Inferior parietal cortex (tissue), 1 donor: ENCODE data around the gene ST6GALNAC5.

ENCODE experiments used
- DNase-seq: peaks from one replicate; pipeline ENCODE4 v3.0.0-alpha.2; 2016; ENCODE audit errors: extremely low spot score

Gene ST6GALNAC5

GRCh38 chr1:77012066-77012465, 144.8 kb downstream of the ST6GALNAC5 start:
- DNase-seq = no peak

GRCh38 chr1:77014073-77014788, 147.0 kb downstream of the ST6GALNAC5 start:
- DNase-seq = no peak

- DNase-seq = no peak
These were observed 148.6 kb downstream of the ST6GALNAC5 start for GRCh38 chr1:77015748-77016341.

DNA sequence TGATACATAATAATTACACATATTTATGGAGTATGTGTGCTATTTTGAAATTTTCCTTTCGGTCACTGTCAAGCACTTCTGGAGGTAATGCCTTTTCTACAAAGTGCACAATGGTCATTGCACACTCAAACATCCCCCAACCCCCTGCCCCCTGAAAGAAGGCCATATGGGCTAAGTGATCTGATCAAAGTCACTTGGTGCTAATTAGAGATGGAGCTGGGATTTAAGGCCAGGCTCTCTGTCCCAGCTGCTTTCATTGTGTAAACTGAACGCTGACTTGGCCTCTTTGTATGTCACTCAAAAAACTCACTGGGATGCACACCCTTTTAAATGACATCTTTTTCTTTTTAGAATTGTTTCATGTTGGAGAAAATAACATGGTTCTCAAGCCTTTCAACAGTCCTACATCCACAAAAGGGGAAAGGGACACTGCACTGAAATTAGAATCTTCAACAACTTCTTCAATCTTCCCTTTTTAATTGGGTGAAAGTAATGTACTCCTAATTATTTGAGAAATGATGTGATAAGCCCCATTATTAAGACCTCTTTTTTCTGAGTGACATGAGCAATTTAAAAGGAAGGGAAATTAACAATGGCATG, 149.2 kb downstream of the ST6GALNAC5 start:
- DNase-seq = no peak

DNA sequence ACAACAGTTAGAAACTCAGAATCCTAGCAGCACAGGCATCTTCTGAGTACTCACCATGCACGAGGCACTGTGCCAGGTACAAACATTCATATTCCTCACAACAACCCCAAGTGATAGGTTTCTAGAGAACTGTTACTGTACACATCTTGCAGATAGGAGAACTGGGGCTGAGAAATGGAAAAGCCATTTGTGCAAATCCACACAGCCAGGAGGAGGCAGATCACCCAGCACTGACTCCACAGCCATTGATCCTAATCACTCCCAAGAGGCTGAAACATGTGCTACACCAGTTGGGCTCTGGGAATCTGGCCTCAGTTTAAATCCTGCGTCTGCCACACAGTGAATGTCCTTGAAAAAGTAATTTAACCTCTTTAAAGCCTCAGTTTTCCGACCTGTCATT, 151.0 kb downstream of the ST6GALNAC5 start:
- no peak for DNase-seq

- no peak for DNase-seq
These were observed 151.5 kb downstream of the ST6GALNAC5 start for GRCh38 chr1:77018761-77019160.

DNA sequence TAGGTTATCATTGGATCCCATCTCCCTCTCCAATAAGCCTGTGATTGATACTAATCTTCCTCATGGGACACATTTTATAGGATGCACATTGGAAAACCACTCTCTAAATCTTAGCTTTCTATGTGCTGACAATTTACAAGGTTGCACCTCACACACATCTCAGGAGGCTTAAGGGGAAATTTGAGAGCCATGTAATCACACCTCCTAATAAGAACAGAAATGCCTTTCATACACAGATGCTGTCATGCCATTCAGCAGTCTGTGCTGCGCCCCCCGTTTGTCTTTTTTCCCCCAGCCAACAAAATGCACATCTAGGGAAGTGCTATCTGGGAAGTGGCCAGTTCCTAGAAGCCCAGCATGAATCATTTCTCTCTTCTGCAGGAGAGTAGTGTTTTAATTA, 154.5 kb downstream of the ST6GALNAC5 start:
- DNase-seq = no peak

GRCh38 chr1:77024500-77024899, 157.2 kb downstream of the ST6GALNAC5 start:
- no peak for DNase-seq

GRCh38 chr1:77025599-77025998, 158.3 kb downstream of the ST6GALNAC5 start:
- DNase-seq = no peak

DNA sequence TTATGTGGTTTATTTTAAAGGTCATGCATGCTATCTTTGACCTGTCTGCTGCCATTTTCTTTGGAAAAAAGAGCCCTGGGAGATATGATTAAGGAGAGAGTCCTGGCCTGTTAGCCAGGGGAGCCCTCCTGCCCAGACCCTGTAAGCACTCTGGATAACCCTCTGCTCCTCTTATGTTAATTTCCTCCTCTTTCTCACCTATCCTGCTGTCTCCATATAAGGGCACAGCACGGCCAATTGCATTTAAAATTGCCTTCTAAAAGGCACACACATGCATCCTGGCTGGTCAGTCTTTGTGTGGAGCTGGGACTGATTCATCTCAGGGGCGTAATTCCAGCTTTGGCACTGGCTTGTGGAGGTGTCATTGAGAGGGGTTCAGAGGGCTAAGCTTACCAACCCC, 158.9 kb downstream of the ST6GALNAC5 start:
- no peak for DNase-seq

DNA sequence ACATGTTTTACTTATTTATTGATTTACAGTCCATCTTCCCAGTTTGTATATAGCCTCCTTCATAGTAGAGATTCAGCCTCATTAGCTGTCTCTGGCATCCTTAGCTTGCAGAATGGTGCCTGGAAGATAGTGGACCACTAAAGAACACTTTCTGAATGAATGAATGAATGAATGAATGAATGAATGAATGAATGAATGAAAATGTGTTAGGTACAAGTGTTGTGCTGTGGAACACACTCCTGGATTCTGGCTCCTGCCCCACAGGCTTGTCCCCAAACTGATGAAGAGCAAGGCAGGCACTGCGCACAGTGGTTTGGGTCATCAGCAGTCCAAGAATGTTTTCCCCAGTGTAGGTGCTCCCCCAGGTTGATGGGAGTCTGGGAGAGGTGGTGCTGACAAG, 159.4 kb downstream of the ST6GALNAC5 start:
- no peak for DNase-seq

DNA sequence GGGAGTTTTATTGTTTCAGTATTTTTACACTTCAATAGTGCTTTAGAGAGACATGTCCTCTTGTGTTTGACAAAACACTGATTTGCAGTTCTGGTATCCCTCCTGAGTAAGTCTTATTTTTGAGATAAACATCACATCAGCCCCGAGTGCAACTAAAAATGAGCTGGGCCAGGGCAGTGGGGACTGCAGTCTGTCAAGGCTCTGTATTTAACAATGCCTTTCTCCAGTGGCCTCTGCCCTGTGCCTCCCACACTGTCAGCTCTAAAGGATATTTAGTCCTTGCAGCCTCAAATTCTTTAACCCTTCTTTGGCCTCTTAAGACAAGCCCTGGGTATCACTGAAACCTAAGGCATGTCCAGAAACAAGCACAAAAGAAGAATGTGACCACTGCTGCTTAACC, 160.6 kb downstream of the ST6GALNAC5 start:
- DNase-seq = no peak

DNA sequence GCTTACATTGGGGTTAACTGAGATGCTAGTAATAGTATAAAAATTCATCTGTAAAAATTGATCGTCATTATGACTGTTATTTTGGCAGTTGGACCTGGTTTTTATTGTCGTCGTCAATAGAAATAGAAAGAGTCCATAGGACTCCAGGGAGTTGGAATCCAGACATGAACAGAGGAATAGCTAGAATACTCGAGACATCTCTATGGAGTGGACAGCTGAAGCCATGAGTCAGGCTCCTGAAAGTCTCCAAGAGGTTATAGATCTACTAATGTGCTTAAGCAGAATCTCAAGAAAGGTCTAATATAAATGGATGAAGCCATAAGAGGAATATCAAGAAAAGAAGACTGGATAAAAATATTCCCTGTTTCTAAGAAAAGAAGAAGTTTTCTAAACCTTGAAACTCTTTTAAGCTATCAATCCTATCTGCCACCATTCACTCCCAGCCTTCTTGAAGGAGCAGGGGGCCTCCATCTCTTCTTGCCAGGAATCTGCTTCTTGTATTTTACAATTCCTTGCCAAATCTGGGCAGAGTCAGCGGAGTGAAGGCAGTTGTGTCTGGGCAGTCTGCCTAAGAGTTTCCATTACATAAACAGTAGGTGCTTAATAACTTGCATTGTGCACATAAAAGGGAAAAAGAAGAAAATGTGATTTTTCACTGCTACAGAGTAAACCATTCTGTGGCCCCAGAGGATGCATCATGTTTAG, 163.3 kb downstream of the ST6GALNAC5 start:
- DNase-seq = no peak

GRCh38 chr1:77031106-77031662, 163.9 kb downstream of the ST6GALNAC5 start:
- DNase-seq = no peak

DNA sequence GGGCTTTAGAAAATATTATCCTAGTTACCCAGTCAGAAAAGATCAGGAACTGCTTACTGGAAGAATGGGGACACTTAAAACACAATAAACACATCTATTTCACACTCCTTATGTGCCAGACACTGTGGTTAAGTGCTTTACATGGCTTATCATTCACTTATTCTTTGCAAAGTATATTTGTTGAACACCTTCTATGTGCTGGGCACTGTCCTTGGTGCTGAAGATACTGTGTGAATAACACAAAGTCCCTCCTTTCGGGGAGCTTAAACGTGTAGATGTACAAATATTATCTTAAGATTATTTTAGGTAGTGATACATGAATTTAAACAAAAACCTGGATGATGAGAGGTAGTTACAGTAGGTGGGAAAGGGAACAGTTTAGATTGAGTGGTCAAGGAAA, 169.3 kb downstream of the ST6GALNAC5 start:
- DNase-seq = no peak

DNA sequence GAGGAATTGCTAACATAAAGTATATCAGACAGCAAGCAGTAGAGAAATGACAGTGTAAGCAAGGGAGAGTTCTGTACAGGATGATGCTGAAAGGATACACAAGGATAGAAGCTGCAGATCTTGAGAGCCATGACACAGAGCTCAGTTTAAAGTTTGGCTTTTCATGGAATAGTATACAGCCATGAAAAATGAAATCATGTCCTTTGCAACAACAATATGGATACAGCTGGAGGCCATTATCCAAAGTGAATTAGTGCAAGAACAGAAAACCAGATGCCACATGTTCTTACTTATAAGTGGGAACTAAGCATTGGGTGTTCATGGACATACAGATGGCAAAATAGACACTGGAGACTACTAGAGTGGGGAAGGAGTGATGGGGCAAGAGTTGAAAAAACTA, 169.8 kb downstream of the ST6GALNAC5 start:
- no peak for DNase-seq

DNA sequence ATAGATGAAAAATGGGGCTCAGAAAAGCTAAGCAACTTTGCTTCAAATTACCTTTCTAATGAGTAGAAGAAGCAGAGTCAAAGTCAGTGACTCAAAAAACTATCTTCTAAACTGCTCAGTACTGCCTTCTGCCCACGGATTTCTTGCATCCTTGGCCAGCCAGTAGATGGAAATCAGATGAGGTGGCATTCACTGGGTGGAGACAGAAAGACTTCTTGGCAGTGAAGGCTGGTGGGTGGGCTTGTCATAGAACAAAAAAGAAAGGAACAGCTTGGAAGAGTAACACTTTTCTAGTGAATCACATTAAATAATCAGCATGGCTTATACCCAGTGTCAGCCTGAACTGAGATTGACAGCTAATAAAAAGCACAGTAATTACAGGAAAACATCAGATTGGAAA, 170.7 kb downstream of the ST6GALNAC5 start:
- peak; percentile 27 for DNase-seq

DNA sequence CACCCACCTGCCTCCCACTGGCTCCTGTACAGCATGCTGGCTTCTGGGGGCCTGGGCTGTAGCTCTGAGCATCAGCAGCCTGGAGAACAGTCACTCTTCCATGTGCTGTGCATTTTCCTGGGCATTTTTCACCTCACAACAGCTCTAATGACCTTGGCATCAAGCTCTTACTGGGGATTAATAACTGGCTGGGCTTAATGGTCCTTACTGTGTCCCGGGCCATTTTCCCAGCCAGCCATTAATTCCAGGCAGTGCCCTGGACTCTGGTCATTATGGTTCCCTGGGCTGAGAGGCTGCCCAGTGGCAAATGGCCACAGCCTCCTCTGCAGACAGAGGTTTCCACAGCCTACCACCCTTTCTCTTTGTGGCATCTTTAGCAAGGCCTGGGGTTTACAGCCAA, 171.8 kb downstream of the ST6GALNAC5 start:
- DNase-seq = no peak

DNA sequence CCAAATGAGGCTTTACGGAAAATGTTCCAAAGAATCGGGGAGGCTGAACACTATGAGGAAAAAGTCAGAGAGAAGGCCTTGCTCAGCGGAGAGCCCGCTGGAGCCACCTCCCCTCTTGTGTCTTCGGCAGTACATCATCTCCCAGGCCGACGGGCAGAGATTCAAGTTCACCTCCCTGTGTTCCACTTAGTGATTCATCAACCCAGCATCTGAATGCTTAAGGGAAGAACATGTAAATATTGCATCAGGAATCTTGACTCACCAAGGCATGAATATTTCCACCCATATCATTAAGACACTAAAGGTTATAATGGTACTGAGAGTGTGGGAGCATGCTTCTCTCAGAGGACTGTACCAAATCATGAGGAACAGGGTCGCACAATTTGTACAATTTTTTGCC, 172.5 kb downstream of the ST6GALNAC5 start:
- DNase-seq = peak; percentile 51

DNA sequence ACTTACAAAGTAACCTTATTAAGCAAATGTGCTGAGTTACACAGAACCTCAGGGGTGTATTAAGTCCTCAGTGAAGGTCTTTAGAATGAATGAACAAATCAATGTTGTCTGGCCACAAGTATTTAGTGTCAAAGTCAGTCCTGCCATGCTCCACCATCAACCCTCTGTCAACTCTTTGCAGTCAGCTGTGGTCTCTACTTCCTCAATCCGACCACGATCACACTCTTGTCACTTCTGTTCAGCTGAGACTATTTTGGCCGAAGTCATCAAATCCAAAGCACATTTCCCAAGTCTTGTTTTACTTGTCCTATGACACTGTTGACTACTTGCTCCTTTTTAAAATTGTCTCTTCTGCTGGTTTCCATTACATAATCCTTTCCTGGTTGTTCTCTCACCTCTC, 173.5 kb downstream of the ST6GALNAC5 start:
- no peak for DNase-seq

- no peak for DNase-seq
These were observed 177.0 kb downstream of the ST6GALNAC5 start for GRCh38 chr1:77044133-77044849.

GRCh38 chr1:77047575-77047974, 180.3 kb downstream of the ST6GALNAC5 start:
- no peak for DNase-seq
